Upper lobe of right lung (tissue), 1 donor: ENCODE measurements around the gene MYO9A. TPM values are rescaled to one million over a fixed set of nuclear protein-coding genes. Genes with fewer than 3 reads are reported as not detected.
"Not testable (repeated sequence)": the region's sequence is repeated elsewhere in the genome, so short reads cannot be mapped to it uniquely, and the experiment has no call there.

Source experiments
- ATAC-seq: fragments of 200-7000 bp; cut with Tn5 transposase; one replicate; pipeline ENCODE4 v1.9.1; 2020; ENCODE audit warnings: mild to moderate bottlenecking, moderate library complexity
- DNase-seq: peaks from one replicate; pipeline ENCODE4 v3.0.0-alpha.2; 2020
- H3K27ac ChIP-seq: fragments of 200-600 bp; one replicate; pipeline ENCODE4 v1.8.0; 2022
- H3K27me3 ChIP-seq: fragments of 200-600 bp; one replicate; pipeline ENCODE4 v1.8.0; 2022; ENCODE audit warnings: mild to moderate bottlenecking
- H3K36me3 ChIP-seq: fragments of 200-600 bp; one replicate; pipeline ENCODE4 v1.8.0; 2022
- H3K4me1 ChIP-seq: fragments of 200-600 bp; one replicate; pipeline ENCODE4 v1.8.0; 2022
- H3K4me3 ChIP-seq: fragments of 200-600 bp; one replicate; pipeline ENCODE4 v1.8.0; 2022; ENCODE audit warnings: mild to moderate bottlenecking
- H3K9me3 ChIP-seq: fragments of 200-600 bp; one replicate; pipeline ENCODE4 v1.8.0; 2022
- intact Hi-C: fragments of 100-400 bp; cut with DNase I; formaldehyde crosslinking; loops from one replicate; pipeline ENCODE4 v1.11.0; 2022
- total RNA-seq: library from RNA; stranded (reverse); fragmentation: NEBNext Ultra II Directional; extraction: Animal tissue kit (Norgen Biotek cat#: 25700); gene quantifications from one replicate; pipeline ENCODE4 v1.2.1, GENCODE V29; 2021
- TF ChIP-seq, protein P1 (sequence below): fragments of 200-600 bp; IDR thresholded peaks from one replicate; pipeline ENCODE4 v1.8.0; 2022; ENCODE audit warnings: antibody characterized with exemption
- donor health status: DM: no; HTN: yes; CAD: no; lungs with severe emphysema.

MYO9A gene
- total RNA-seq, 1 donor from 2014 or later = 82.5 TPM

DNA sequence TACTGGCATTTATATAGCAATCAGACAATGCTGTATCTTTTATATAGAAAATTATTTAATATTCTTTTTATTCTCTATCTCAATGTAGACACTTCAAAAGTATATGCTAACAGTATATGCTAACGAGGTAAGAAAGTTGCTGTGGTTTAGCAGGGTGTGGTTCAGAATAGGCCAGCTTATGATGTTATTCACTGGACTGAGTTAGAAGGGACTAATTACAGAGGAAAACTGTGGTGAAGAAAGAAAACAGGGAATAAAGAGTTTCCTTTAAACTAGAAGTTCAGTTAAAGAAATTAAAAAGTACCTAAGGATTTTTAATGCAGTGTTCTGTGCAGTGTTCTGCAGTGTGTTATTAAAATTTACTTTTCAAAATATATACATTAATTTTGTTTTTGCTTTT, 59.4 kb downstream of the MYO9A start:
- Histone ChIP-seq H3K9me3 (no peaks in the 10 kb centered on the region), H3K4me1 (peaks cover 8% of the 10 kb centered on the region), H3K27ac (no peak overlapping the region), H3K4me3 (no peak overlapping the region), H3K27me3 (no peaks in the 10 kb centered on the region), H3K36me3 (no peaks in the 10 kb centered on the region)
- ATAC-seq = no peak
- intact Hi-C loops = no loop called here
- TF ChIP-seq, protein P1, sequence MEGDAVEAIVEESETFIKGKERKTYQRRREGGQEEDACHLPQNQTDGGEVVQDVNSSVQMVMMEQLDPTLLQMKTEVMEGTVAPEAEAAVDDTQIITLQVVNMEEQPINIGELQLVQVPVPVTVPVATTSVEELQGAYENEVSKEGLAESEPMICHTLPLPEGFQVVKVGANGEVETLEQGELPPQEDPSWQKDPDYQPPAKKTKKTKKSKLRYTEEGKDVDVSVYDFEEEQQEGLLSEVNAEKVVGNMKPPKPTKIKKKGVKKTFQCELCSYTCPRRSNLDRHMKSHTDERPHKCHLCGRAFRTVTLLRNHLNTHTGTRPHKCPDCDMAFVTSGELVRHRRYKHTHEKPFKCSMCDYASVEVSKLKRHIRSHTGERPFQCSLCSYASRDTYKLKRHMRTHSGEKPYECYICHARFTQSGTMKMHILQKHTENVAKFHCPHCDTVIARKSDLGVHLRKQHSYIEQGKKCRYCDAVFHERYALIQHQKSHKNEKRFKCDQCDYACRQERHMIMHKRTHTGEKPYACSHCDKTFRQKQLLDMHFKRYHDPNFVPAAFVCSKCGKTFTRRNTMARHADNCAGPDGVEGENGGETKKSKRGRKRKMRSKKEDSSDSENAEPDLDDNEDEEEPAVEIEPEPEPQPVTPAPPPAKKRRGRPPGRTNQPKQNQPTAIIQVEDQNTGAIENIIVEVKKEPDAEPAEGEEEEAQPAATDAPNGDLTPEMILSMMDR = no peak
- no peak for DNase-seq

DNA sequence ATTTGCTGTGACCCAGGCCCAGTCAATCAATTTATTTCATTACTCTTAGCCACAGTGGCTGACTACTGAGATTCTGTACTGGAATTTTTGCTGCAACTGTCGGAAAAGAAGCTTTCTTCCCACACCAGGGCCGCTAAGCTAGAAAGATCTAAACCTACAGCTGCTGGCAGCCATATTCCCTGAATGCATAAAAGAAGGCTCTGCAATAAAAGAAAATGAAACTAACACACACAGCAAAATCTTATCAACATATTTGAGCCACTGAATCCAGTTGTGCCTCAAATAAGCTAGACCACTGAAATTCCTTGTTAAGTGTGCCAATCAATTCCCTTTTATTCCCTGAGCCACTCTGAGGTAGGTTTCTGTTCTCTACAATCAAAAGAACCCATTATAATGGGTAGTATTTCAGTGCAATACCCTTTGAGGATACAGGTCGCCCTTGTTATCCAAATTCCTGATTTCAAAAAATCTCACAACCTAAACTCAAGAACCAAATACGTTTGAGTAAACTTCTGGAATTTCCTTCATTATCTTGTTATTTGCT, 60.3 kb downstream of the MYO9A start:
- H3K4me3 ChIP-seq = peak overlapping the region; percentile 1
- no peaks in the 10 kb centered on the region for H3K9me3 ChIP-seq
- no peak overlapping the region for H3K27ac ChIP-seq
- H3K36me3 ChIP-seq = no peaks in the 10 kb centered on the region
- peaks cover 8% of the 10 kb centered on the region for H3K4me1 ChIP-seq
- no peaks in the 10 kb centered on the region for H3K27me3 ChIP-seq
- TF ChIP-seq, protein P1 = no peak
- ATAC-seq (no peak), DNase-seq (no peak)
- intact Hi-C loops = no loop called here

DNA sequence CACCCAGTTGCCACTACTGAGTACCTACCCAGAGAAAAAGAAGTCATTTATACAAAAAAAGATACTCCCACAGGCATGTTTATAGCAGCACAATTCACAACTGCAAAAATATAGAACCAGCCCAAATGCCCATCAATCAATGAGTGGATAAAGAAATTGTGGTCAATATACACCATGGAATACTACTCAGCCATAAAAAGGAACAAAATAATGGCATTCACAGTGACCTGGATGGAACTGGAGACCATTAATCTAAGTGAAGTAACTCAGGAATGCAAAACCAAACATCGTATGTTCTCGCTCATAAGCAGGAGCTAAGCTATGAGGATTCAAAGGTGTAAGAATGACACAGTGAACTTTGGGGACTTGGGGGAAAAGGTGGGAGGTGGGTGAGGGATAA, 61.7 kb downstream of the MYO9A start:
- H3K9me3 ChIP-seq, ATAC-seq, DNase-seq, H3K27me3 ChIP-seq, H3K4me3 ChIP-seq, H3K27ac ChIP-seq, H3K4me1 ChIP-seq, H3K36me3 ChIP-seq, intact Hi-C loops: not testable (repeated sequence)

DNA sequence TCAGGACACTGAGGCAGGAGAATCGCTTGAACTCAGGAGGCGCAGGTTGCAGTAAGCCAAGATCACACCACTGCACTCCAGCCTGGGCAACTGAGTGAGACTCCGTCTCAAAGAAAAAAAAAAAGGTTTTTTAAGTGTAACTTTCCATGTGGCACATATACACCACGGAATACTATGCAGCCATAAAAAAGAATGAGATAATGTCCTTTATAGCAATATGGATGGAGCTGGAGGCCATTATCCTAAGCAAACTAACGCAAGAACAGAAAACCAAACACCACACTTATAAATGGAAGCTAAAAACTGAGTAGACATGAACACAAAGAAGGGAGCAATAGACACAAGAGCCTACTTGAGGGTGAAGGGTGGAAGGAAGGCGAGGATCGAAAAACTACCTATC, 64.7 kb downstream of the MYO9A start:
- H3K4me1 ChIP-seq = peaks cover 12% of the 10 kb centered on the region
- intact Hi-C loops, H3K9me3 ChIP-seq, H3K27ac ChIP-seq, H3K4me3 ChIP-seq, H3K36me3 ChIP-seq, H3K27me3 ChIP-seq, ATAC-seq, DNase-seq: not testable (repeated sequence)

DNA sequence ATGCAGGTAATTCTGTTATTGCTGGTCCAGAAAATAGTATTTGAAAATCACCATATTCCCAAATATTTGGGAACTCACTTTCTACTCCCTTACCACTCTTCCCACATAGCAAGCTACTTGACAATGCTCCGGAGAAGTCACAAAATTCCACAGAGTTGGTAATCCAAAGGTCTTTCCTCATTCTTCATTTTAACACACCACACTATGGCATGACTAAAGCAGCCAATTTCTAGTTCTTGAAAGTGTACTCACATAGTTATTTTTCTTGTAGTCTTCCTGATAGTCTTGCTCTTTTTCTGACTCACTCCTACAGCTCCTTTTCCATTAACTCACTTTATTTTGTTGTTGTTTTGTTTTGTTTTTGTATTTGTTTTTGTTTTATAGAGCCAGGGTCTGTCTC, 67.2 kb downstream of the MYO9A start:
- Histone ChIP-seq H3K4me3 (no peak overlapping the region), H3K4me1 (peaks cover 5% of the 10 kb centered on the region), H3K36me3 (peaks cover 8% of the 10 kb centered on the region), H3K27ac (no peak overlapping the region), H3K9me3 (no peaks in the 10 kb centered on the region), H3K27me3 (no peaks in the 10 kb centered on the region)
- DNase-seq (no peak), ATAC-seq (no peak)
- intact Hi-C loops = no loop called here
- TF ChIP-seq, protein P1 = no peak

DNA sequence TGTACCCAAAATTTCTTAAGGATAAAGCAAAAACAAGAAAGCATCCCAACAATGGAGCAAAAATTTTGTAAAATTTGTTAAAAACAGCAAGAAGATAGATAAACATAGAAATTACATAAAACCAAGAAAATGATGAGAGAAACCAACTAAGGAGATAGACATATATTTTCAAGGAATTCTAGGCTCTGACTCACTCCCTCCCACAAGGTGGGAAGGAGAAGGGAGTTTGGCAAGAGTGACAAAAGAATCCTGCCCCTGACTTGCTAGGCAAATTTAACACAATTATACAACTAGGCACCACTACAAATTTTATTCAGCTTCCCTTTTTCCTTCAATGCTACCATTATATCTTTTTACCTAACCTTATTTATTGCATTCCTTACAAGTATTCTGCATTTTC, 70.9 kb downstream of the MYO9A start:
- no peak overlapping the region for H3K4me3 ChIP-seq
- DNase-seq = no peak
- peaks cover 5% of the 10 kb centered on the region for H3K4me1 ChIP-seq
- no peaks in the 10 kb centered on the region for H3K9me3 ChIP-seq
- TF ChIP-seq, protein P1 = no peak
- no peaks in the 10 kb centered on the region for H3K27me3 ChIP-seq
- peaks cover 17% of the 10 kb centered on the region for H3K36me3 ChIP-seq
- no peak overlapping the region for H3K27ac ChIP-seq
- intact Hi-C loops = no loop called here
- ATAC-seq = no peak

DNA sequence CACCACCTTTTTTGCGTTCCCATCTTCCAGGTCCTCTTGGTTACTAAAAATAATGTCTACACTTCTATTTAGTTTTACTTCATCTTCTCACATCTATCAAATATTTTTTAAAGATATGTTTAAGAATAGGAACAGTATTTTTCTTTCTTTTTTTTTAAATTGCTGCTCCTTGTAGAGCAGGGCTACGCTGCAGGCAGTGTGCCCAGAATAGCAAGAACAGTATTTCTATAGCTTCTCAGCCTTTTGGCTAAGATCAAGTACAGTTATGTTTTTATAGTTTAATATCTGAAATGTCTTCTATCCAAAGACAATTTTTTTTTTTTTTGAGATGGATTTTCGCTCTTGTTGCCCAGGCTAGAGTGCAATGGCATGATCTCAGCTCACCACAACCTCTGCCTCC, 73.0 kb downstream of the MYO9A start:
- peaks cover 26% of the 10 kb centered on the region for H3K36me3 ChIP-seq
- no peaks in the 10 kb centered on the region for H3K27me3 ChIP-seq
- TF ChIP-seq, protein P1 = no peak
- H3K4me1 ChIP-seq = peaks cover 5% of the 10 kb centered on the region
- no peak for DNase-seq
- no peaks in the 10 kb centered on the region for H3K9me3 ChIP-seq
- no peak overlapping the region for H3K27ac ChIP-seq
- H3K4me3 ChIP-seq = no peak overlapping the region
- intact Hi-C loops = no loop called here
- ATAC-seq = no peak
